SK-N-DZ (cell line): ENCODE results near the gene ANKH. TPM values are rescaled to one million over a fixed set of nuclear protein-coding genes. Genes with fewer than 3 reads are reported as not detected.
"Not testable (repeated sequence)": the region's sequence is repeated elsewhere in the genome, so short reads cannot be mapped to it uniquely, and the experiment has no call there.

Experiments used
- DNase-seq: peaks from one replicate; pipeline ENCODE4 v3.0.0-alpha.2; 2015; ENCODE audit warnings: low spot score
- polyA plus RNA-seq, 2 experiments: library from polyadenylated mRNA; depleted of rRNA; stranded (reverse); fragments of >200 nt; gene quantifications; 2 replicates each; pipeline ENCODE4 v1.2.3, GENCODE V29; 2014

Gene ANKH
- 13.8 and 15.1 TPM in 2 replicates for polyA plus RNA-seq (2014; cell fraction: cytosol; rRNA removed)
- 9.4 and 12.3 TPM in 2 replicates for polyA plus RNA-seq (2014; cell fraction: nucleus; rRNA removed)

GRCh38 chr5:14871214-14872069, at the start of gene ANKH:
TSS of gene ANKH (minus strand) at chr5:14871778. CDS start at chr5:14871447, 331 bp downstream.
- peak; percentile 67 for DNase-seq

DNA sequence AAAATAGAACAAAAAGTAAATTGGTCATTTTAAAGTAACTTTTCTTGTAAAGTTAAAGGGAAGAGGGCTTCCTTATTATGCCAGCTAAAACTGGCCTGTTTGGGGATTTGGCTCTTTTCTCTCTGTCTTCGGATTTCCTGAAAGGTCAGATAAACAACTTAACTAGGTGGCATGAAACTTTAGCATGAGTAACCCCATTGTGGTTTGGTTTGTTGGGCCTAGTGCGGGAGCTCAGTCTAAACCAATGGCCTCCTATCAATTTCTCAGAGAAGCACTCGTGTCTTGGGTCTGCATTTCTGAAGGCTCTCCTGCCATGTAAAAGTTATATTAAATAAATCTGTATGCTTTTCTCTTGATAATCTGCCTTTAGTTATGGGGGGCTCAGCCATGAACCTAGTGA, 48.5 kb upstream of the ANKH start:
- no peak for DNase-seq

GRCh38 chr5:14919106-14919505, 47.5 kb upstream of the ANKH start:
- DNase-seq, result not testable (repeated sequence)

- DNase-seq, result no peak
These were observed 46.1 kb upstream of the ANKH start for GRCh38 chr5:14917719-14918118.

- no peak for DNase-seq
These were observed 43.8 kb upstream of the ANKH start for GRCh38 chr5:14915291-14915952.

DNA sequence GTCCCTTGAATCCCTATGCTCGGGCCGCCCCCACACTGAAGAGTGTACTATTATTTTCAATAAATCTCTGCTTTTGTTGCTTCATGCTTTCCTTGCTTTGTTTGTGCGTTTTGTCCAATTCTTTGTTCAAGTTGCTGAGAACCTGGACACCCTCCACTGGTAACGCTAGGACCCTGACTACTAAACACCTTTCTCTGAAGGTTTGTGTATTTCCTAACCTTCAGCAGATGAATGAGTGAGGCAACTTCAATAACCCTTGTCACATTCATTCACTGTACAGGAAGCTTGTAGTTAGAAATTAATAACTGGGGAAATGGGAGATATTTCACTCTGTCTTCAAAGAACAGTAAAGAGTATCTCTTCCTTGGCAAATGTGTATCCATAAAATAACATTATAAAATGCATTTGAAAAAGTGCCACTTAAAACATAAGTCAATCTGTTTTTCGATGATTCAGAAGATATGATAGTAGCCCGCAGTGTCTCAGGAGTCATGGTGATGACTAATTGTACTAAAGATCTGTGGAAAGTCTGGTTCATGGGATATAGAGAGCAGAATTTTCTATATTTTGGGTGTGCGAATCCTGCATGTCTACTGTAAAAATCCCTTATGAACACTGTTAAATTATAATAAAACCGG, 43.2 kb upstream of the ANKH start:
- no peak for DNase-seq

DNA sequence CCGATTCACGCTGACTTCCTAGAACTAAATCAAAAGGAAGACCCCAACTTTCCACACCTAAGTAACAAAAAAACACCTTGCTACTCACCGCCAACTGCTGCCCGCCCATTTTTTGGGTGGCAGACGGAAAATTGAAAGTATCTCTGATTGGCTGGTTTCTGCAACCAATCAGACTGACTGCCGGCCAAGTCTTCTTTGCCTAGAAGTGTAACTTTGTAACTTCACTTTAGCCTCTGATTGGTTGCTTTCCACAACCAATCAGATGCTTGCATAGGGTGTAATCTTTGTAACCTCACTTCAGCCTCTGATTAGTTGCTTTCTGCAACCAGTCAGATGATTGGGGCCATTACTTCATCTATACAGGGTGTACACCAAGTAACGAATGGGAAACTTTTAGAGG, 42.6 kb upstream of the ANKH start:
- no peak for DNase-seq

DNA sequence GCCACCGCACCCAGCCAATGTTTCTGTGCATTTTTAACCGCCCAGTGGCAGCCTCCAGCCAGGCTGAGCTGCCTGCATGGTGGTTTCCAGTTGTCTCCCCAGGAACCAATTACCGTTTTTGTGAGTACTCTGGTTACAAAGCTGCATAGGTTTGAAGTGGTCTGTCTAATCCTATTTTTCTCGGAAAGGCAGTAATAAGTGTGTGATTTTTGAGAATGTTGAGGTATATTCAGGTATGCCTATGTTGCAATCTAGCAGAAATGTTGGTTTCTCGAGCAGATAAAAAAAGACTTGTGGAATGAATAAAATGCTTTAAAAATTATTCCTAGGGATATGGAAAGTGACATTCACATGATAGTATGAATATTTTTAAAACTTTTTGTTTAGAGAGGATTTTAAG, 41.5 kb upstream of the ANKH start:
- no peak for DNase-seq

- no peak for DNase-seq
These were observed 40.6 kb upstream of the ANKH start for GRCh38 chr5:14912206-14912605.

GRCh38 chr5:14909369-14909768, 37.8 kb upstream of the ANKH start:
- no peak for DNase-seq

DNA sequence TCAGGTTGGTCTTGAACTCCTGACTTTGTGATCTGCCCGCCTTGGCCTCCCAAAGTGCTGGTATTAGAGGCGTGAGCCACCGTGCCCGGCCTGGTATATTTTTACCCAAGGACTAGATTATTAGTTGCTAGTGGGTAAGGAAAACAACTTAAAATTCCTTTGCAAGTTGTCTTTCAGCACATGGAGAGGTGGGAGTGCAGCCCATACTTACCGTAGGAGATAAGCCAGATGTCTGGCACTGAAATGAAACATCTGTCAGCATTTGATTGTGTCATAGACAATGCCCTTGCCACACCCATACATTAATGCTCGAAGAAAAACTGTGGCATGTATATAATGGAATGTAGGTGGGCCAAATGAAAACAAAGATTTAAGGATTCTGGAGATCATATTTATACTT, 36.6 kb upstream of the ANKH start:
- no peak for DNase-seq

GRCh38 chr5:14906628-14907027, 35.0 kb upstream of the ANKH start:
- no peak for DNase-seq

GRCh38 chr5:14902826-14903560, 31.4 kb upstream of the ANKH start:
- DNase-seq, result no peak

GRCh38 chr5:14901462-14902051, 30.0 kb upstream of the ANKH start:
- peak; percentile 80 for DNase-seq

- DNase-seq, result peak; percentile 13
These were observed 29.3 kb upstream of the ANKH start for GRCh38 chr5:14900693-14901461.

DNA sequence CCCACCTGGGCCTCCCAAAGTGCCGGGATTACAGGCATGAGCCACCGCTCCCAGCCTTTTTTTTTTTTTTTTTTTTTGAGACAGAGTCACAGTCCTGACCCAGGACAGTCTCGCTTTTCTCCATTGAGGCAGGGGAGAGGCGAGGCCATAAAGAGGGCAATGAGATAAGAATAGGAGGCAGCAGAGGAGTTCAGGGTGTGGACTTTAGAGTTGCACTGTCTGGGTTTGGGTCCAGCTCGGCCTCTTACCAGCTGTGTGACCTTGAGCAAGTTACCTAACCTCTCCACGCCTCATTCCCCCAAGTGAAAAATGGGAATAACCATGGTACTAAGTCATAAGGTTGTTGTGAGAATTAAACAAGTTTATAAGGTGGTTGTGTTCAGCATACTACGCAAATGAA, 24.6 kb upstream of the ANKH start:
- no peak for DNase-seq

DNA sequence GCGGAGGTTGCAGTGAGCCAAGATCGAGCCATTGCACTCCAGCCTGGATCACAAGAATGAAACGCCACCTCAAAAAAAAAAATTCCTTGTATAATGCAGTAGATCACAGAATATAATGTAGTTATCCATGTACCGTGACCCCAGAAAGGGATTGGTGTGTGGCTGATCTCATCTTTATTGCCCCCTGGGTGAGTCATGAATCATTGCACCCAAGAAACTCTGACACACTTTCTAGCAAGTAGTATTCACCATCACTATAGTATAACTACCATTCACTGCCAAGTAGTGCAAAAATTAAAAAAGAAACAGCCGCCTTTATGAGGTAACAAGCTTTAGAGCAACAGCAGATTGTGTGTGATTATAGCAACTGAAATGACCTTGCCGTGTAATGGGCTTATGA, 23.7 kb upstream of the ANKH start:
- DNase-seq, result no peak

DNA sequence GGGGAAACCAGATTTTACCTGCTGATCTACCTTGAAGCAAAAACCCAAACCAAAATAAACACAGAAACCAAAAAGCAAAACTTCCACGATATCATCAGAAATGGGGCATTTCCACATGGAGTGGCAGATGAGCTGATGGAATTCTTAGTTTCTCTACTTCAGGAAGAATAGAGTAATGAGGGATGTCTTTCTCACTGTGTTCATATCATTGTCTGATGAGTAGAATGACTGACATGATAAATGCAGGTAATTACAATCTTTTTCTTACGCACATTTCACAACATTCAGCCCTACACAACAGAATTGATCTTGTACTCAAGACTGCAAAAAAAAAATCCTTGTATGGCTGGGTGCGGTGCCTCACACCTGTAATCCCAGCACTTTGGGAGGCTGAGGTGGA, 23.2 kb upstream of the ANKH start:
- DNase-seq, result no peak

- DNase-seq, result no peak
These were observed 21.8 kb upstream of the ANKH start for GRCh38 chr5:14893381-14893780.

DNA sequence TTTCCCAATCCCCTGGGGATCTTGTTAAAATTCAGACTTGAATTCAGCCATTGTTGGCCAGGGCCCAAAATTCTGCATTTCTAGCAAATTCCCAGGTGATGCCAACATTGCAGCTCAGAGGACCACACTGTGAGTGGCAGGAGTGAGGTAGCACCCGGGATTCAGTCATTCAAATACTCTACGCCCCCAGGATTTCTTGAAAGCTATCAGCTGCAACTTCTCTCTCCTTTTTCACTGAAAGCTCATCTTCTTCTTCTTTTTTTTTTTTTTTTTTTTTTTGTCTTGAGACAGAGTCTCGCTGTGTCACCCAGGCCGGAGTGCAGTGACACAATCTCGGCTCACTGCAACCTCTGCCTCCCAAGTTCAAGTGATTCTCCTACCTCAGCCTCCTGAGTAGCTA, 19.3 kb upstream of the ANKH start:
- DNase-seq, result no peak
